SK-N-SH (cell line): ENCODE results near the gene TMEM179. TPM values are rescaled to one million over a fixed set of nuclear protein-coding genes. Genes with fewer than 3 reads are reported as not detected.

Experiments
- CTCF ChIA-PET: fragments of 300-600, 350-600 bp; formaldehyde crosslinking; extraction: SDS; loops from one replicate; lab custom pipeline; 2021; lab: Yijun Ruan, JAX
- POLR2A ChIA-PET: fragments of 350-600 bp; sonication (Branson Sonifier 250); formaldehyde crosslinking; extraction: SDS; loops from one replicate; lab custom pipeline; 2020; ENCODE audit warnings: antibody characterized with exemption, inconsistent platforms; lab: Yijun Ruan, JAX
- DNase-seq: peaks from one replicate; pipeline ENCODE4 v3.0.0; 2012
- H2AFZ ChIP-seq: fragments of 200-600 bp; sonication (generic); 2 replicates; pipeline ENCODE4 v1.8.1; 2016; ENCODE audit warnings: antibody characterized with exemption, mild to moderate bottlenecking, low read depth
- H3F3A ChIP-seq: fragments of 200-600 bp; sonication (generic); replicated peaks from 2 replicates; pipeline ENCODE3; 2016; ENCODE audit warnings: antibody characterized with exemption, mild to moderate bottlenecking; ENCODE audit not compliant: insufficient read depth
- H3K27ac ChIP-seq, 2 experiments: fragments of 200-500 bp in 1 of 2; fragments of 200-600 bp in 1 of 2; sonication (Bioruptor generic) in 1 of 2; sonication (generic), shearing (Covaris generic) in 1 of 2; 2 replicates each; pipeline versions ENCODE4 v1.5.1 to v1.6.1; 2014 to 2016; ENCODE audit warnings: low read depth in 2 of 2, inconsistent platforms in 1 of 2, low read length in 1 of 2, mild to moderate bottlenecking in 1 of 2, mixed read lengths in 1 of 2
- H3K27me3 ChIP-seq: fragments of 200-600 bp; sonication (generic), shearing (Covaris generic); 2 replicates; pipeline ENCODE4 v1.6.1; 2016; ENCODE audit warnings: mixed run types; ENCODE audit not compliant: insufficient read depth
- H3K36me3 ChIP-seq, 2 experiments: fragments of 200-500 bp in 1 of 2; fragments of 200-600 bp in 1 of 2; sonication (Bioruptor generic) in 1 of 2; sonication (generic) in 1 of 2; replicated peaks in 1 of 2; 2 replicates each; pipeline versions ENCODE3 to v1.5.1; 2014 to 2016; ENCODE audit warnings: low read length in 1 of 2, mild to moderate bottlenecking in 1 of 2; ENCODE audit not compliant: insufficient read depth in 2 of 2, control insufficient read depth in 1 of 2
- H3K4me1 ChIP-seq, 2 experiments: fragments of 200-500 bp in 1 of 2; fragments of 200-600 bp in 1 of 2; sonication (Bioruptor generic) in 1 of 2; sonication (generic), shearing (Covaris generic) in 1 of 2; 2 replicates each; pipeline versions ENCODE4 v1.5.1 to v1.6.1; 2014 to 2016; ENCODE audit warnings: low read depth in 1 of 2, low read length in 1 of 2, mixed run types in 1 of 2; ENCODE audit not compliant: insufficient read depth in 2 of 2, control insufficient read depth in 1 of 2
- H3K4me2 ChIP-seq: fragments of 200-600 bp; sonication (generic), shearing (Covaris generic); 2 replicates; pipeline ENCODE4 v1.6.1; 2017; ENCODE audit warnings: mixed run types
- H3K4me3 ChIP-seq, 2 experiments: fragments of 200-500 bp in 1 of 2; fragments of 200-600 bp in 1 of 2; sonication (Bioruptor generic) in 1 of 2; sonication (generic), shearing (Covaris generic) in 1 of 2; 2 replicates each; pipeline versions ENCODE4 v1.5.1 to v1.8.1; 2014 to 2016; ENCODE audit warnings: low read depth in 2 of 2, inconsistent platforms in 1 of 2, low read length in 1 of 2, mild to moderate bottlenecking in 1 of 2, mixed read lengths in 1 of 2, moderate library complexity in 1 of 2
- H3K79me2 ChIP-seq: fragments of 200-600 bp; sonication (generic); 2 replicates; pipeline ENCODE4 v1.8.1; 2017; ENCODE audit warnings: mild to moderate bottlenecking; ENCODE audit not compliant: insufficient read depth
- H3K9ac ChIP-seq: fragments of 200-600 bp; sonication (generic); 2 replicates; pipeline ENCODE4 v1.6.1; 2017; ENCODE audit warnings: mixed run types
- H3K9me2 ChIP-seq: fragments of 200-600 bp; sonication (generic); 2 replicates; pipeline ENCODE4 v1.6.1; 2017; ENCODE audit warnings: mixed run types
- H3K9me3 ChIP-seq: fragments of 200-600 bp; sonication (generic); 2 replicates; pipeline ENCODE4 v1.6.1; 2017; ENCODE audit warnings: mixed run types, mild to moderate bottlenecking, moderate library complexity
- H4K20me1 ChIP-seq: fragments of 200-600 bp; sonication (generic); 2 replicates; pipeline ENCODE4 v1.6.1; 2017; ENCODE audit warnings: mild to moderate bottlenecking, mixed run types; ENCODE audit not compliant: insufficient read depth
- CHD2 ChIP-seq: fragments of 150-350 bp; IDR thresholded peaks from 2 replicates; pipeline ENCODE4 v1.6.1; 2018; ENCODE audit warnings: low read length; ENCODE audit not compliant: partially characterized antibody
- ELF1 ChIP-seq: IDR thresholded peaks from 2 replicates; pipeline ENCODE4 v1.4.0; 2012
- EZH2phosphoT487 ChIP-seq: fragments of 200-600 bp; sonication (generic); IDR thresholded peaks from 2 replicates; pipeline ENCODE4 v1.6.1; 2017; ENCODE audit warnings: low read depth, mixed run types, mild to moderate bottlenecking, antibody characterized with exemption, moderate library complexity, borderline replicate concordance
- FOXJ3 ChIP-seq: sonication (generic); formaldehyde crosslinking; IDR thresholded peaks from 2 replicates; pipeline ENCODE4 v1.5.1; 2020; ENCODE audit warnings: mild to moderate bottlenecking, missing genetic modification reagents
- FOXM1 ChIP-seq: IDR thresholded peaks from 2 replicates; pipeline ENCODE4 v1.4.0; 2012; ENCODE audit warnings: low read depth, mild to moderate bottlenecking
- GABPA ChIP-seq: IDR thresholded peaks from 2 replicates; pipeline ENCODE4 v1.4.0; 2012; ENCODE audit warnings: low read depth, mild to moderate bottlenecking
- GATA2 ChIP-seq: sonication (generic); formaldehyde crosslinking; IDR thresholded peaks from 2 replicates; pipeline ENCODE4 v1.5.0; 2020; ENCODE audit warnings: mild to moderate bottlenecking, missing genetic modification reagents
- JUND ChIP-seq: IDR thresholded peaks from 2 replicates; pipeline ENCODE4 v1.4.0; 2012
- MEF2A ChIP-seq: IDR thresholded peaks from 2 replicates; pipeline ENCODE4 v1.4.0; 2012; ENCODE audit warnings: low read depth, borderline replicate concordance
- NRF1 ChIP-seq: IDR thresholded peaks from 2 replicates; pipeline ENCODE4 v1.6.1; 2012; ENCODE audit warnings: low read depth, mild to moderate bottlenecking, low read length
- RAD21 ChIP-seq: IDR thresholded peaks from 2 replicates; pipeline ENCODE4 v1.6.1; 2012; ENCODE audit warnings: mild to moderate bottlenecking, low read length
- RCOR1 ChIP-seq: fragments of 150-350 bp; IDR thresholded peaks from 2 replicates; pipeline ENCODE4 v1.6.1; 2017; ENCODE audit warnings: antibody characterized with exemption, low read length
- RXRA ChIP-seq: IDR thresholded peaks from 2 replicates; pipeline ENCODE4 v1.4.0; 2012; ENCODE audit warnings: low read depth, mild to moderate bottlenecking, borderline replicate concordance
- TAF1 ChIP-seq: IDR thresholded peaks from 2 replicates; pipeline ENCODE4 v1.6.1; 2012; ENCODE audit warnings: low read depth, mild to moderate bottlenecking, low read length, moderate library complexity, borderline replicate concordance
- TCF12 ChIP-seq: IDR thresholded peaks from 2 replicates; pipeline ENCODE4 v1.4.0; 2012
- TEAD4 ChIP-seq: IDR thresholded peaks from 2 replicates; pipeline ENCODE4 v1.4.0; 2012; ENCODE audit warnings: mild to moderate bottlenecking, borderline replicate concordance; ENCODE audit not compliant: insufficient read depth
- USF2 ChIP-seq: fragments of 150-350 bp; IDR thresholded peaks from 2 replicates; pipeline ENCODE4 v1.6.1; 2017; ENCODE audit warnings: antibody characterized with exemption, low read length, low read depth, borderline replicate concordance
- YY1 ChIP-seq: IDR thresholded peaks from 2 replicates; pipeline ENCODE4 v1.4.0; 2012; ENCODE audit warnings: low read depth, mild to moderate bottlenecking
- WGBS: methylation state at CpG from one replicate; pipeline ENCODE4 v1.1.6; 2017; ENCODE audit warnings: low lambda C conversion rate; 5-methylcytosine and 5-hydroxymethylcytosine counted together
- polyA plus RNA-seq, 3 experiments: library from polyadenylated mRNA; depleted of rRNA; stranded (reverse); fragments of >200 nt; gene quantifications; 2 replicates each; pipeline ENCODE4 v1.2.3, GENCODE V29; 2012
- TF ChIP-seq, protein P1 (sequence below): fragments of 200-600 bp; sonication (generic); IDR thresholded peaks from 2 replicates; pipeline ENCODE4 v1.6.1; 2017; ENCODE audit warnings: antibody characterized with exemption, mild to moderate bottlenecking, moderate library complexity
- TF ChIP-seq, protein P2 (sequence below): IDR thresholded peaks from 2 replicates; pipeline ENCODE4 v1.6.1; 2012; ENCODE audit warnings: mild to moderate bottlenecking, low read depth, low read length, moderate library complexity

Gene TMEM179
- polyA plus RNA-seq, 1 of the 3 experiments (the other 2 are of a cell fraction): 1.7 TPM

DNA sequence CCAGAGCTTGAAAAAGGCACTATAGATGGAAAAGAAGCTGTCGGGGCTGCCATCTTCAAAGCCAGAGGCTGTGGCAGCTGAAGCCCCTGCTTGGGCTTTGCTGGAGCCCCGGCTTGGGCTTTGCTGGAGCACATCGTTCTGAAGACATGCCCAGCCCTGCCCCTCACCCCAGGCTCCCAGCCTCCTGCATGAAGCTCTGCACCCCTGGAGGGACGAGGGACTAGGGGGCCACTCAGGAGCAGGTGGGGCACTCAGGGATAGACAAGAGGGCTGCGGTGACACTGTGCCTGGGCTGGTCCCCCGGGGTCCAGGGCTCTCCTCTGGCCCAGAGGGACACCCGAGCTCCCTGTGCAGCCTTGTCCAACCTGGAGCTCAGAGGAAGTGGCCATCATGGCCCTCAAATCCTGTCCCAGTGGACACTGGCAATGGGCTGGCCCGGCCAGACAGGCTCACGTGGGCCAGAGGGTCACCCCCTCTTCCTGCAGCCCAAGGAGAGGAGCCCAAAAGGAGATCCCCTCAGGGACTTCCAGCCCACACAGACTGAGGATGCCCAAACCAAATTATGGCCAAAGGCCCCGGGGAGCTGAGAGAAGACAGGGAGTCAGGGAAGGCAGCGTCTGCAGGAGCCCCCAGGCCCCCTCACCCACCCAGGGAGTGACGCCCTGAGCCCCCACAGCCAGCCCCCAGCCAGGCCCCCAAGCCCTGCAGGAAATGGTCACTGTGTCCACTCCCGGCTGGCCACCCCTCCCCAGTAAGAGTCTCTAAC is 48.1 kb downstream of the TMEM179 start:
- POLR2A ChIA-PET: interaction anchor here (0.9 kb wide), 1 partner anchor 11 kb away, joined by 3 read pairs; no protein-coding TSS in a partner anchor
- H3K36me3 ChIP-seq: no peaks in the 10 kb centered on the region
- H2AFZ ChIP-seq: no peak overlapping the region
- CTCF ChIA-PET: interaction anchor here (0.6 to 6.7 kb wide), 7 partner anchors 8 to 479 kb away, joined by 3 to 67 read pairs (median 5); no protein-coding TSS in a partner anchor
- H3F3A ChIP-seq: no peaks in the 10 kb centered on the region
- DNase-seq: no peak
- H3K79me2 ChIP-seq: no peaks in the 10 kb centered on the region
- H3K9ac ChIP-seq: no peak overlapping the region
- H3K4me2 ChIP-seq: no peak overlapping the region
- WGBS: 21% methylated on average over 7 of the region's 13 CpGs
- H3K27me3 ChIP-seq: no peaks in the 10 kb centered on the region
- no peak for TF ChIP-seq JUND
- TF ChIP-seq FOXM1: no peak
- TF ChIP-seq GABPA: no peak
- TF ChIP-seq RXRA: no peak
- no peak for TF ChIP-seq RCOR1
- no peak for TF ChIP-seq MEF2A
- TF ChIP-seq YY1: no peak
- TF ChIP-seq GATA2 (CRISPR knock-in tag): no peak
- TF ChIP-seq EZH2phosphoT487: no peak
- TF ChIP-seq CHD2: no peak
- no peaks in the 10 kb centered on the region for H3K9me2 ChIP-seq
- no peak overlapping the region for H3K4me3 ChIP-seq
- H3K4me1 ChIP-seq: peaks cover 0 to 34% of the 10 kb centered on the region in 2 experiments; a peak in 1 of 4 replicates
- no peaks in the 10 kb centered on the region for H3K9me3 ChIP-seq
- no peak overlapping the region for H3K27ac ChIP-seq
- no peaks in the 10 kb centered on the region for H4K20me1 ChIP-seq

GRCh38 chr14:104555430-104556255 is 48.9 kb downstream of the TMEM179 start:
- CTCF ChIA-PET: interaction anchor here (0.9 to 6.7 kb wide), 8 partner anchors 9 to 478 kb away, joined by 3 to 67 read pairs (median 5); no protein-coding TSS in a partner anchor
- TF ChIP-seq USF2 (no peak), ELF1 (no peak), JUND (no peak), TAF1 (no peak), NRF1 (no peak), TEAD4 (no peak), RXRA (no peak), FOXM1 (no peak), TCF12 (no peak), RAD21 (no peak), FOXJ3 (no peak), YY1 (no peak)
- TF ChIP-seq, protein P1, sequence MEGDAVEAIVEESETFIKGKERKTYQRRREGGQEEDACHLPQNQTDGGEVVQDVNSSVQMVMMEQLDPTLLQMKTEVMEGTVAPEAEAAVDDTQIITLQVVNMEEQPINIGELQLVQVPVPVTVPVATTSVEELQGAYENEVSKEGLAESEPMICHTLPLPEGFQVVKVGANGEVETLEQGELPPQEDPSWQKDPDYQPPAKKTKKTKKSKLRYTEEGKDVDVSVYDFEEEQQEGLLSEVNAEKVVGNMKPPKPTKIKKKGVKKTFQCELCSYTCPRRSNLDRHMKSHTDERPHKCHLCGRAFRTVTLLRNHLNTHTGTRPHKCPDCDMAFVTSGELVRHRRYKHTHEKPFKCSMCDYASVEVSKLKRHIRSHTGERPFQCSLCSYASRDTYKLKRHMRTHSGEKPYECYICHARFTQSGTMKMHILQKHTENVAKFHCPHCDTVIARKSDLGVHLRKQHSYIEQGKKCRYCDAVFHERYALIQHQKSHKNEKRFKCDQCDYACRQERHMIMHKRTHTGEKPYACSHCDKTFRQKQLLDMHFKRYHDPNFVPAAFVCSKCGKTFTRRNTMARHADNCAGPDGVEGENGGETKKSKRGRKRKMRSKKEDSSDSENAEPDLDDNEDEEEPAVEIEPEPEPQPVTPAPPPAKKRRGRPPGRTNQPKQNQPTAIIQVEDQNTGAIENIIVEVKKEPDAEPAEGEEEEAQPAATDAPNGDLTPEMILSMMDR: no peak
- TF ChIP-seq, protein P2, sequence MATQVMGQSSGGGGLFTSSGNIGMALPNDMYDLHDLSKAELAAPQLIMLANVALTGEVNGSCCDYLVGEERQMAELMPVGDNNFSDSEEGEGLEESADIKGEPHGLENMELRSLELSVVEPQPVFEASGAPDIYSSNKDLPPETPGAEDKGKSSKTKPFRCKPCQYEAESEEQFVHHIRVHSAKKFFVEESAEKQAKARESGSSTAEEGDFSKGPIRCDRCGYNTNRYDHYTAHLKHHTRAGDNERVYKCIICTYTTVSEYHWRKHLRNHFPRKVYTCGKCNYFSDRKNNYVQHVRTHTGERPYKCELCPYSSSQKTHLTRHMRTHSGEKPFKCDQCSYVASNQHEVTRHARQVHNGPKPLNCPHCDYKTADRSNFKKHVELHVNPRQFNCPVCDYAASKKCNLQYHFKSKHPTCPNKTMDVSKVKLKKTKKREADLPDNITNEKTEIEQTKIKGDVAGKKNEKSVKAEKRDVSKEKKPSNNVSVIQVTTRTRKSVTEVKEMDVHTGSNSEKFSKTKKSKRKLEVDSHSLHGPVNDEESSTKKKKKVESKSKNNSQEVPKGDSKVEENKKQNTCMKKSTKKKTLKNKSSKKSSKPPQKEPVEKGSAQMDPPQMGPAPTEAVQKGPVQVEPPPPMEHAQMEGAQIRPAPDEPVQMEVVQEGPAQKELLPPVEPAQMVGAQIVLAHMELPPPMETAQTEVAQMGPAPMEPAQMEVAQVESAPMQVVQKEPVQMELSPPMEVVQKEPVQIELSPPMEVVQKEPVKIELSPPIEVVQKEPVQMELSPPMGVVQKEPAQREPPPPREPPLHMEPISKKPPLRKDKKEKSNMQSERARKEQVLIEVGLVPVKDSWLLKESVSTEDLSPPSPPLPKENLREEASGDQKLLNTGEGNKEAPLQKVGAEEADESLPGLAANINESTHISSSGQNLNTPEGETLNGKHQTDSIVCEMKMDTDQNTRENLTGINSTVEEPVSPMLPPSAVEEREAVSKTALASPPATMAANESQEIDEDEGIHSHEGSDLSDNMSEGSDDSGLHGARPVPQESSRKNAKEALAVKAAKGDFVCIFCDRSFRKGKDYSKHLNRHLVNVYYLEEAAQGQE: no peak

More at GRCh38 chr14:104555430-104556255, 48.9 kb downstream of the TMEM179 start:
- no peaks in the 10 kb centered on the region for H3K9me2 ChIP-seq
- H3K9ac ChIP-seq: no peak overlapping the region
- no peak for DNase-seq
- WGBS: 65% methylated on average over 8 of the region's 11 CpGs
- H3K9me3 ChIP-seq: no peaks in the 10 kb centered on the region
- H3K4me2 ChIP-seq: no peak overlapping the region
- POLR2A ChIA-PET: interaction anchor here (0.9 kb wide), 1 partner anchor 12 kb away, joined by 3 read pairs; no protein-coding TSS in a partner anchor
- H3K4me3 ChIP-seq: no peak overlapping the region
- H3K27ac ChIP-seq: peak overlapping the region in 1 of 2 experiments; percentile 22; a peak in 2 of 4 replicates
- peaks cover 0 to 33% of the 10 kb centered on the region in 2 experiments; a peak in 1 of 4 replicates for H3K4me1 ChIP-seq
- H2AFZ ChIP-seq: no peak overlapping the region
- no peaks in the 10 kb centered on the region for H3K36me3 ChIP-seq
- no peaks in the 10 kb centered on the region for H3K27me3 ChIP-seq
- H3F3A ChIP-seq: no peaks in the 10 kb centered on the region
- no peaks in the 10 kb centered on the region for H4K20me1 ChIP-seq
- no peaks in the 10 kb centered on the region for H3K79me2 ChIP-seq
